EL (cell line): ENCODE results near the gene MALSU1.
"Not testable (repeated sequence)": the region's sequence is repeated elsewhere in the genome, so short reads cannot be mapped to it uniquely, and the experiment has no call there.

Experiments used
- DNase-seq: peaks from one replicate; pipeline ENCODE4 v3.0.0-alpha.2; 2016

MALSU1 gene

GRCh38 chr7:23287612-23288011 is 11.5 kb upstream of the MALSU1 start:
- DNase-seq = no peak

- DNase-seq = no peak
Measured at GRCh38 chr7:23290993-23291392, 8.1 kb upstream of the MALSU1 start.

- DNase-seq = no peak
Measured at GRCh38 chr7:23291957-23292560, 7.1 kb upstream of the MALSU1 start.

- no peak for DNase-seq
Measured at GRCh38 chr7:23292623-23293022, 6.5 kb upstream of the MALSU1 start.

- DNase-seq = no peak
Measured at GRCh38 chr7:23293500-23294073, 5.6 kb upstream of the MALSU1 start.

- DNase-seq = peak; percentile 10
Measured at GRCh38 chr7:23294549-23295400, 4.4 kb upstream of the MALSU1 start.

- DNase-seq = no peak
Measured at GRCh38 chr7:23295401-23295697, 3.8 kb upstream of the MALSU1 start.

- DNase-seq = peak; percentile 83
Measured at GRCh38 chr7:23298141-23298881, 828 bp upstream of the MALSU1 start.

- DNase-seq = peak; percentile 23
Measured at GRCh38 chr7:23299770-23300300, 696 bp downstream of the MALSU1 start.

- DNase-seq = no peak
Measured at GRCh38 chr7:23306936-23307521, 7.9 kb downstream of the MALSU1 start.

GRCh38 chr7:23308754-23309153 is 9.6 kb downstream of the MALSU1 start:
- no peak for DNase-seq

GRCh38 chr7:23312141-23312540 is 13.0 kb downstream of the MALSU1 start:
- not testable (repeated sequence) for DNase-seq

GRCh38 chr7:23315366-23315765 is 16.2 kb downstream of the MALSU1 start:
- DNase-seq = no peak

GRCh38 chr7:23331132-23331531 is 32.0 kb downstream of the MALSU1 start:
- no peak for DNase-seq

- no peak for DNase-seq
Measured at GRCh38 chr7:23332193-23332592, 33.1 kb downstream of the MALSU1 start.

GRCh38 chr7:23332910-23333612 is 33.9 kb downstream of the MALSU1 start:
- DNase-seq = peak; percentile 31

- peak; percentile 93 for DNase-seq
Measured at GRCh38 chr7:23333671-23334246, 34.6 kb downstream of the MALSU1 start.

GRCh38 chr7:23334482-23335056 is 35.4 kb downstream of the MALSU1 start:
- peak; percentile 99 for DNase-seq

GRCh38 chr7:23335136-23335535 is 36.0 kb downstream of the MALSU1 start:
- DNase-seq = no peak

GRCh38 chr7:23335621-23336020 is 36.5 kb downstream of the MALSU1 start:
- DNase-seq = no peak

GRCh38 chr7:23336086-23336485 is 36.9 kb downstream of the MALSU1 start:
- no peak for DNase-seq
